Neural progenitor cell (in vitro differentiated cells): ENCODE results near the gene SAPCD1. TPM values are rescaled to one million over a fixed set of nuclear protein-coding genes. Genes with fewer than 3 reads are reported as not detected.

ENCODE experiments used
- DNase-seq: peaks from one replicate; pipeline ENCODE4 v3.0.0-alpha.2; 2016; ENCODE audit warnings: low spot score
- H2AFZ ChIP-seq: fragments of 200-600 bp; sonication (generic); replicated peaks from 2 replicates; pipeline ENCODE4 v1.6.1; 2016; ENCODE audit warnings: antibody characterized with exemption
- H3F3A ChIP-seq: fragments of 200-600 bp; sonication (generic); 2 replicates; pipeline ENCODE4 v1.6.1; 2016; ENCODE audit warnings: antibody characterized with exemption, low read depth
- H3K27ac ChIP-seq: fragments of 200-600 bp; sonication (generic); 2 replicates; pipeline ENCODE4 v1.5.1; 2016; ENCODE audit warnings: mild to moderate bottlenecking
- H3K27me3 ChIP-seq: fragments of 200-600 bp; sonication (generic); 2 replicates; pipeline ENCODE4 v1.6.1; 2016; ENCODE audit warnings: mild to moderate bottlenecking, moderate library complexity
- H3K36me3 ChIP-seq: fragments of 200-600 bp; sonication (generic); 2 replicates; pipeline ENCODE4 v1.5.1; 2016
- H3K4me1 ChIP-seq: fragments of 200-600 bp; sonication (generic); 2 replicates; pipeline ENCODE4 v1.6.1; 2016; ENCODE audit warnings: mixed run types
- H3K4me2 ChIP-seq: fragments of 200-600 bp; sonication (generic); 2 replicates; pipeline ENCODE4 v1.6.1; 2016
- H3K4me3 ChIP-seq: fragments of 200-600 bp; sonication (generic); 2 replicates; pipeline ENCODE4 v1.5.1; 2016
- H3K79me2 ChIP-seq: fragments of 200-600 bp; sonication (generic); 2 replicates; pipeline ENCODE4 v1.6.1; 2016; ENCODE audit warnings: low read depth
- H3K9ac ChIP-seq: fragments of 200-600 bp; sonication (generic); 2 replicates; pipeline ENCODE4 v1.6.1; 2016
- H3K9me3 ChIP-seq: fragments of 200-600 bp; sonication (generic); 2 replicates; pipeline ENCODE4 v1.5.1; 2016; ENCODE audit warnings: low read depth
- H4K20me1 ChIP-seq: fragments of 200-600 bp; sonication (generic); 2 replicates; pipeline ENCODE4 v1.6.1; 2016; ENCODE audit warnings: low read depth
- H3K27ac Mint-ChIP-seq: 3 replicates; pipeline ENCODE4 v1.8.0; 2021; ENCODE audit warnings: mixed read lengths
- H3K27me3 Mint-ChIP-seq: 2 replicates; pipeline ENCODE4 v1.8.0; 2022; ENCODE audit warnings: low read depth, mild to moderate bottlenecking, inconsistent platforms, moderate library complexity, mixed read lengths; ENCODE audit not compliant: insufficient read depth
- H3K36me3 Mint-ChIP-seq: 3 replicates; pipeline ENCODE4 v1.8.0; 2021; ENCODE audit warnings: mixed read lengths
- H3K4me1 Mint-ChIP-seq: 3 replicates; pipeline ENCODE4 v1.8.0; 2021; ENCODE audit warnings: mixed read lengths
- H3K4me3 Mint-ChIP-seq: 3 replicates; pipeline ENCODE4 v1.8.0; 2021; ENCODE audit warnings: mild to moderate bottlenecking, moderate library complexity, mixed read lengths
- H3K9me3 Mint-ChIP-seq: 3 replicates; pipeline ENCODE4 v1.8.0; 2020; ENCODE audit warnings: mixed read lengths
- EZH2 ChIP-seq: fragments of 200-600 bp; sonication (generic); IDR thresholded peaks from 2 replicates; pipeline ENCODE4 v1.6.1; 2017; ENCODE audit warnings: antibody characterized with exemption, mild to moderate bottlenecking, moderate library complexity
- EZH2phosphoT487 ChIP-seq: fragments of 200-600 bp; sonication (generic); IDR thresholded peaks from 2 replicates; pipeline ENCODE4 v1.6.1; 2017; ENCODE audit warnings: antibody characterized with exemption
- total RNA-seq: library from RNA; depleted of rRNA; stranded (reverse); fragments of >200 nt; gene quantifications from 2 replicates; pipeline ENCODE4 v1.2.3, GENCODE V29; 2015; ENCODE audit warnings: low replicate concordance
- TF ChIP-seq, protein P1 (sequence below): fragments of 200-600 bp; sonication (generic); IDR thresholded peaks from 2 replicates; pipeline ENCODE4 v1.5.1; 2017; ENCODE audit warnings: antibody characterized with exemption, mild to moderate bottlenecking

The SAPCD1 gene
- total RNA-seq, 1 donor from 2014 or later: 11.9 TPM

DNA sequence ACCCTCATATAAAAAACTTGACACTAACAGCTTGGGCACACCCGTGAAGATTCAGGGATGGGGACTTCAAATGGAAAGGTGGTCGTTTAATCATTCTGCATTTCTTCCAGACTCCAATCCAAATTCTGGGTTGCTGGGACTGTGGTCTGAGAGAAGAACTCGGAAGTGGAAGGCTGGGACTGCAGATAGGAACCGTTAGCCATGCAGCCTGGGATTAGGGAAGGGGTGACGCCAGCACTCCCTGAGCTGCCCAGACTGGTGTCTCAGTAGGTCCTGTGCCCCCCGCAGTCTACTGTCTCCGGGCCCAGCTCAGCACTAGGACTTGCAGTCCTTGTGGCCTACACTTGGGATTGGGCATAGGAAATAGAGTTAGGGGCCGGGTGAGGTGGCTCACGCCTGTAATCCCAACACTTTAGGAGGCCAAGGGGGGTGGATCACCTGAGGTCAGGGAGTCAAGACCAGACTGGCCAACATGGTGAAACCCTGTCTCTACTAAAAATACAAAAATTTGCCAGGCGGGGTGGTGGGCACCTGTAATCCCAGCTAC lies 25.6 kb upstream of the SAPCD1 start:
- H3K9me3 ChIP-seq: no peaks in the 10 kb centered on the region
- Mint-ChIP-seq H3K9me3 (no peaks in the 10 kb centered on the region), H3K4me1 (peaks cover 68% of the 10 kb centered on the region), H3K27ac (peak overlapping the region; percentile 100), H3K4me3 (peak overlapping the region; percentile 94), H3K36me3 (peaks cover 18% of the 10 kb centered on the region), H3K27me3 (peaks cover 2% of the 10 kb centered on the region)
- peak overlapping the region; percentile 92 for H3K4me3 ChIP-seq
- H2AFZ ChIP-seq: no peak overlapping the region
- peak overlapping the region; percentile 8 for H3K27ac ChIP-seq
- TF ChIP-seq EZH2phosphoT487 (no peak), EZH2 (no peak)
- TF ChIP-seq, protein P1, sequence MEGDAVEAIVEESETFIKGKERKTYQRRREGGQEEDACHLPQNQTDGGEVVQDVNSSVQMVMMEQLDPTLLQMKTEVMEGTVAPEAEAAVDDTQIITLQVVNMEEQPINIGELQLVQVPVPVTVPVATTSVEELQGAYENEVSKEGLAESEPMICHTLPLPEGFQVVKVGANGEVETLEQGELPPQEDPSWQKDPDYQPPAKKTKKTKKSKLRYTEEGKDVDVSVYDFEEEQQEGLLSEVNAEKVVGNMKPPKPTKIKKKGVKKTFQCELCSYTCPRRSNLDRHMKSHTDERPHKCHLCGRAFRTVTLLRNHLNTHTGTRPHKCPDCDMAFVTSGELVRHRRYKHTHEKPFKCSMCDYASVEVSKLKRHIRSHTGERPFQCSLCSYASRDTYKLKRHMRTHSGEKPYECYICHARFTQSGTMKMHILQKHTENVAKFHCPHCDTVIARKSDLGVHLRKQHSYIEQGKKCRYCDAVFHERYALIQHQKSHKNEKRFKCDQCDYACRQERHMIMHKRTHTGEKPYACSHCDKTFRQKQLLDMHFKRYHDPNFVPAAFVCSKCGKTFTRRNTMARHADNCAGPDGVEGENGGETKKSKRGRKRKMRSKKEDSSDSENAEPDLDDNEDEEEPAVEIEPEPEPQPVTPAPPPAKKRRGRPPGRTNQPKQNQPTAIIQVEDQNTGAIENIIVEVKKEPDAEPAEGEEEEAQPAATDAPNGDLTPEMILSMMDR: no peak
- peak overlapping the region; percentile 99 for H3K4me2 ChIP-seq
- H4K20me1 ChIP-seq: peaks cover 15% of the 10 kb centered on the region
- peaks cover 43% of the 10 kb centered on the region for H3K4me1 ChIP-seq
- peaks cover 65% of the 10 kb centered on the region for H3F3A ChIP-seq
- H3K9ac ChIP-seq: no peak overlapping the region
- peaks cover 47% of the 10 kb centered on the region for H3K79me2 ChIP-seq
- peak; percentile 41 for DNase-seq
- H3K27me3 ChIP-seq: no peaks in the 10 kb centered on the region
- peaks cover under 1% of the 10 kb centered on the region for H3K36me3 ChIP-seq

DNA sequence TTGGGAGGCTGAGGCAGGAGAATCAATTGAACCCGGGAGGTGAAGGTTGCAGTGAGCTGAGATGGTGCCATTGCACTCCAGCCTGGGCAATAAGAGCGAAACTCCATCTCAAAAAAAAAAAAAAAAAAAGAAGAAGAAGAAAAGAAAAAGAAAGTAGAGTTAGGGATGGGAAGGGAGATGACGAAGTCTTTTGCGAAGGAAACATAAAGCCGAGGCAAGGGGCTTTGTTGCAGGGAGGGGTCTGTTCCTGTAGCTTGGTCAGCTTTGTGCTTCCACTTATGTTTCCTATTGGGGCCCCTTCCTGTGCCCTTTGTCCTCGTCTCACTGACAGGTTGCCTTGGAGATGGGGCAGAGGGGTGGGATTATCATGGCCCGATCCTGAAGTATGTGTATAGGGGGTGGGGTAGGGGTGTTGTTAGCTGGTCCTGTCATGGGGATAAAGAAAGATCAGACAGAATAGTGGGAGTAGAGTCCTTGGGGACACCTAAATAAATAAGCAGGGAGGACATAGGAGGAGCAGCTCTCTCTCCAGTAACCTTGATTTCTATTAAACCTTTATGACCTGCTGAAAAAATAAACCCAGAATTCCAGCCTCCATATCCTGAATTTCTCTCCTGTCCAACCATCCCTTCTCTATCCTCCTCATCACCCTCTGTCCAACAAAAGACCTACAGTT lies 25.0 kb upstream of the SAPCD1 start:
- H3K9me3 ChIP-seq: no peaks in the 10 kb centered on the region
- peaks cover 16% of the 10 kb centered on the region for H3K36me3 Mint-ChIP-seq
- peaks cover 58% of the 10 kb centered on the region for H3F3A ChIP-seq
- peak overlapping the region; percentile 11 for H2AFZ ChIP-seq
- peaks cover 43% of the 10 kb centered on the region for H3K4me1 ChIP-seq
- H3K36me3 ChIP-seq: no peaks in the 10 kb centered on the region
- H3K27me3 ChIP-seq: no peaks in the 10 kb centered on the region
- peak overlapping the region; percentile 85 for H3K27ac ChIP-seq
- H3K4me3 Mint-ChIP-seq: peak overlapping the region; percentile 94
- H3K4me1 Mint-ChIP-seq: peaks cover 68% of the 10 kb centered on the region
- peak overlapping the region; percentile 99 for H3K4me2 ChIP-seq
- H3K9ac ChIP-seq: no peak overlapping the region
- peaks cover 47% of the 10 kb centered on the region for H3K79me2 ChIP-seq
- no peaks in the 10 kb centered on the region for H3K9me3 Mint-ChIP-seq
- H3K4me3 ChIP-seq: peak overlapping the region; percentile 92
- DNase-seq: peak; percentile 87
- peaks cover 15% of the 10 kb centered on the region for H4K20me1 ChIP-seq
- H3K27ac Mint-ChIP-seq: peak overlapping the region; percentile 100
- no peak for TF ChIP-seq EZH2
- no peak for TF ChIP-seq EZH2phosphoT487
- TF ChIP-seq, protein P1: no peak
- peaks cover 2% of the 10 kb centered on the region for H3K27me3 Mint-ChIP-seq

DNA sequence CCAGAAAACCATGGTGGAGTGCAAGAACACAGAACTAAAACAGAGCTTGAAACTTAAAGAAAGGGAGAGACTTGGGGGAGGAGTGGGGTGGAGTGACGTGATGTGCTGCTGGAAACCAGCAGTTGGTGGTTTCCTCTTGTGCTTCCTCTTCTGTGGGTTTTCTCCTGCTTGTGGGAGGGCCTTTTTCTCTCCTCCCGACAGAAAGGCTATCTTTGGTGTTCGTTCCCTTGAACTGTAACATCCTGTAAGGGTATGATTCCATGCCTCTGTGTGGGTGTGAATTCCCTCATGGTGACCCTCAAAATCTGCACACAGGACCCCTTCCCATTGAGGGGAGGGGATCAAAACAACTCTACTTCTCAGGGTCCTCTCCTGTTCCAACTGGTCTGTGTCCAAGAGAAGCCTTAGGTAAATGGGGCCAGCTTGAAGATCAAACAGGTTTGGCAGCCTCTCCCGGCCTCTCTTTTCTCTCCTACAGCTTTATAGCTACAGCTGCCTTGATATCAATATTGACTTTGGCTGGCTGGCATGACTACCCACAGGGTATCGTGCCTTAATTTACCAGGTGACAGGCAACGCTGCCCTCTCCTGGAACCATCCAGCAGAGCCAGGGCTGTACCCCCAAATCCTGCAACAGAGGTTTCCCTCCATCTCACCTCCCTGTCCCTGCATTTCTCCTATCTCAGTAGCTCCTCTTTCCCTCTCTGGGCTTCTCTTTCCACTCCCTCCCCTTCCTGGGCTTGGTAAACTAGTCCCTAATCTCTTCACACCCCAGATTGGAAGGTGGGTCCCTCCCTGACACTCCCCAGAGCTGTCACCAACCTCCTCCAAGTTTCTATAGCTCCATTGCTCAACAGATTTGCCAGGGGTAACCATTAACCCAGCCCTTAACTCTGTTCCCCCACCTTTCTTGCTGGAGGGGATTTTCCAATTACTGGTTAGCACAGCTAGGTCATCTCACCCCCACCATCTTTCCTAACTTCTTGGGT lies 24.2 kb upstream of the SAPCD1 start:
- Mint-ChIP-seq H3K27me3 (peaks cover 5% of the 10 kb centered on the region), H3K36me3 (peaks cover 20% of the 10 kb centered on the region), H3K27ac (peak overlapping the region; percentile 100), H3K4me3 (peak overlapping the region; percentile 94), H3K4me1 (peaks cover 71% of the 10 kb centered on the region), H3K9me3 (no peaks in the 10 kb centered on the region)
- Histone ChIP-seq H4K20me1 (peaks cover 15% of the 10 kb centered on the region), H3K4me2 (peak overlapping the region; percentile 99), H3K4me3 (peak overlapping the region; percentile 92), H3K9me3 (no peaks in the 10 kb centered on the region), H3K79me2 (peaks cover 47% of the 10 kb centered on the region), H3K27me3 (no peaks in the 10 kb centered on the region), H2AFZ (peak overlapping the region; percentile 11), H3F3A (peaks cover 53% of the 10 kb centered on the region), H3K27ac (peak overlapping the region; percentile 85), H3K4me1 (peaks cover 44% of the 10 kb centered on the region), H3K9ac (no peak overlapping the region), H3K36me3 (no peaks in the 10 kb centered on the region)
- DNase-seq: no peak
- TF ChIP-seq, protein P1: peak; percentile 39
- no peak for TF ChIP-seq EZH2
